Activated T-helper 17 cell treated with anti-CD3 and anti-CD28 coated beads, Interleukin-2, amount 50 U/mL, for 72 hours (primary cell): ENCODE data around the gene ATP2A2. TPM values are rescaled to one million over a fixed set of nuclear protein-coding genes. Genes with fewer than 3 reads are reported as not detected.
"Not testable (repeated sequence)": the region's sequence is repeated elsewhere in the genome, so short reads cannot be mapped to it uniquely, and the experiment has no call there.

Source experiments
- ATAC-seq: fragments of 150-1000 bp; cut with Tn5 transposase; replicated peaks from 2 replicates; pipeline ENCODE4 v1.10.0; 2021; ENCODE audit warnings: mild to moderate bottlenecking, moderate library complexity
- H3K27ac Mint-ChIP-seq: one replicate; pipeline ENCODE4 v1.8.0; 2022; ENCODE audit warnings: mixed read lengths
- H3K27me3 Mint-ChIP-seq: one replicate; pipeline ENCODE4 v1.8.0; 2022; ENCODE audit warnings: mixed read lengths
- H3K36me3 Mint-ChIP-seq: one replicate; pipeline ENCODE4 v1.8.0; 2022; ENCODE audit warnings: low read depth, mild to moderate bottlenecking, mixed read lengths
- H3K4me1 Mint-ChIP-seq: one replicate; pipeline ENCODE4 v1.8.0; 2022; ENCODE audit warnings: mixed read lengths
- H3K4me3 Mint-ChIP-seq: one replicate; pipeline ENCODE4 v1.8.0; 2022; ENCODE audit warnings: mild to moderate bottlenecking, mixed read lengths
- H3K9me3 Mint-ChIP-seq: one replicate; pipeline ENCODE4 v1.8.0; 2022; ENCODE audit warnings: mixed read lengths
- total RNA-seq, 2 donors: library from RNA; stranded (reverse); gene quantifications; one replicate each; pipeline ENCODE4 v1.2.3, GENCODE V29; 2022

Gene ATP2A2
- total RNA-seq, 2 donors from 2014 or later = 135 to 261 TPM

GRCh38 chr12:110337912-110338710 is 57.1 kb downstream of the ATP2A2 start:
- H3K27ac Mint-ChIP-seq = peak overlapping the region; percentile 11
- H3K36me3 Mint-ChIP-seq = peaks cover 100% of the 10 kb centered on the region
- ATAC-seq = no peak
- H3K27me3 Mint-ChIP-seq = no peaks in the 10 kb centered on the region
- H3K9me3 Mint-ChIP-seq = no peaks in the 10 kb centered on the region
- H3K4me1 Mint-ChIP-seq = no peaks in the 10 kb centered on the region
- H3K4me3 Mint-ChIP-seq = no peak overlapping the region

GRCh38 chr12:110338754-110339153 is 57.7 kb downstream of the ATP2A2 start:
- Mint-ChIP-seq H3K27me3 (no peaks in the 10 kb centered on the region), H3K4me3 (no peak overlapping the region), H3K9me3 (no peaks in the 10 kb centered on the region), H3K4me1 (no peaks in the 10 kb centered on the region), H3K36me3 (peaks cover 100% of the 10 kb centered on the region), H3K27ac (peak overlapping the region; percentile 1)
- no peak for ATAC-seq

- H3K4me3 Mint-ChIP-seq = no peak overlapping the region
- no peaks in the 10 kb centered on the region for H3K9me3 Mint-ChIP-seq
- no peaks in the 10 kb centered on the region for H3K27me3 Mint-ChIP-seq
- H3K36me3 Mint-ChIP-seq = peaks cover 100% of the 10 kb centered on the region
- no peaks in the 10 kb centered on the region for H3K4me1 Mint-ChIP-seq
- no peak for ATAC-seq
- peak overlapping the region; percentile 1 for H3K27ac Mint-ChIP-seq
Measured at GRCh38 chr12:110339184-110339952, 58.3 kb downstream of the ATP2A2 start.

GRCh38 chr12:110340261-110340660 is 59.2 kb downstream of the ATP2A2 start:
- H3K9me3 Mint-ChIP-seq, H3K4me3 Mint-ChIP-seq, H3K27me3 Mint-ChIP-seq, H3K27ac Mint-ChIP-seq, H3K4me1 Mint-ChIP-seq, ATAC-seq: not testable (repeated sequence)
- H3K36me3 Mint-ChIP-seq = peaks cover 100% of the 10 kb centered on the region

DNA sequence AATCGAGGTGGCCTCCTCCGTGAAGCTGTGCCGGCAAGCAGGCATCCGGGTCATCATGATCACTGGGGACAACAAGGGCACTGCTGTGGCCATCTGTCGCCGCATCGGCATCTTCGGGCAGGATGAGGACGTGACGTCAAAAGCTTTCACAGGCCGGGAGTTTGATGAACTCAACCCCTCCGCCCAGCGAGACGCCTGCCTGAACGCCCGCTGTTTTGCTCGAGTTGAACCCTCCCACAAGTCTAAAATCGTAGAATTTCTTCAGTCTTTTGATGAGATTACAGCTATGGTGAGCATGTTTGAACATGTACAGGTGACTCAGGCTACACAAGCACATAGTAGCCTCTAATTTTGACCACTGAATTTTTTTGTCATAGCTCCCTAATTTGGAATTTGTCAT is 59.7 kb downstream of the ATP2A2 start:
- no peaks in the 10 kb centered on the region for H3K4me1 Mint-ChIP-seq
- H3K4me3 Mint-ChIP-seq = no peak overlapping the region
- H3K36me3 Mint-ChIP-seq = peaks cover 100% of the 10 kb centered on the region
- no peak for ATAC-seq
- H3K27me3 Mint-ChIP-seq = no peaks in the 10 kb centered on the region
- H3K9me3 Mint-ChIP-seq = no peaks in the 10 kb centered on the region
- peak overlapping the region; percentile 36 for H3K27ac Mint-ChIP-seq

GRCh38 chr12:110342157-110342556 is 61.1 kb downstream of the ATP2A2 start:
- Mint-ChIP-seq H3K4me1 (peaks cover 1% of the 10 kb centered on the region), H3K36me3 (peaks cover 100% of the 10 kb centered on the region)

DNA sequence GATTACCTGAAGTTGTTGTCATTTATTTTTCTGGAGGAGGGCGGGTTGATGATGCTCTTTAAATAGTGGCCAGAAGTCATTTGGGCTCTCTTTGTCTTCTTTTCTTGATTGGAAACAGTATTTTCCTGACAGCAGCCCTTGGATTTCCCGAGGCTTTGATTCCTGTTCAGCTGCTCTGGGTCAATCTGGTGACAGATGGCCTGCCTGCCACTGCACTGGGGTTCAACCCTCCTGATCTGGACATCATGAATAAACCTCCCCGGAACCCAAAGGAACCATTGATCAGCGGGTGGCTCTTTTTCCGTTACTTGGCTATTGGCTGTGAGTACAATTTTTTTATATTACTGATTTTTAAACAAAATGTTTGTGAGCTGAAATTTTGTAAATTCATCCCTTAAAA is 62.1 kb downstream of the ATP2A2 start:
- Mint-ChIP-seq H3K27me3 (no peaks in the 10 kb centered on the region), H3K36me3 (peaks cover 100% of the 10 kb centered on the region), H3K4me1 (peaks cover 4% of the 10 kb centered on the region), H3K27ac (no peak overlapping the region), H3K4me3 (no peak overlapping the region), H3K9me3 (no peaks in the 10 kb centered on the region)
- ATAC-seq = no peak

More at GRCh38 chr12:110342157-110342556, 61.1 kb downstream of the ATP2A2 start:
- Mint-ChIP-seq H3K4me3 (no peak overlapping the region), H3K27ac (no peak overlapping the region), H3K27me3 (no peaks in the 10 kb centered on the region), H3K9me3 (no peaks in the 10 kb centered on the region)
- ATAC-seq = no peak

DNA sequence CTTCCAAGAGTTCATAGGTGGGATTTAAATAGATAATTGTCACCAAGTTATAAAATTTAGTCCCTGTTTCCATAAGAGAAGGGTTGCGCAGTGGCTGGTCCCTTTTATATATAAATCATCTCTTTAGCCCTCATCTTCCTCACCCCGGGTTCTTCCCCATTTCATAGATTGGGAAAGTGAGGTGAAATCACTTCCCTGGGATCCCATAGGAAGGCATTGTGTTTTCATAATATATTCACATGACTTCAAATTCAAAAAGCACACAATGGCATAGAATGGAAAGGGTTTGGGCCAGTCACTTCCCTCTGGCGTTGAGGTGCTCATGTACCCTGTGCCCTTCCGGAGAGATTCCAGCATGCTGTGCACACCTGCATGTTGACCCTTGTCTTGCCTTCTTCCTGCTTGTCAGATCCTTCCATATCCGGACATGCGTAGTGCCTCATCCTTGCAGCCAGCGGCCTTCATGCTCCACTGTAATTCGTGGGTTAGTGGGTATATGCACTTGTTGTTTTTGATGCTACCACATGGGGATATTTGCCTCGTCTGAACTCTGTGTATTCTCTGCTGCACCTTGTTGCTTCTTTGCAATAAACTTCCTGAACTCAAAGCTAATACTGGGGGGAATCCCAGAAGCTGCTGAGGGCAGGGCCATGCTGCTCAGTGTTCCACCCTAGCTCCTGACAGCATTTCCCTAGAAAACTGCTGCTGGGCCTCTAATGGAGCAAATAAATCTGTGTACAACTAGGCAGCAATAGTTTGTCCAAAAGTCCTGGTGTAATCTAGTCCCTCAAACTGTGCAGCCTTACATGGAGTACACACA is 62.9 kb downstream of the ATP2A2 start:
- Mint-ChIP-seq H3K27ac (no peak overlapping the region), H3K9me3 (no peaks in the 10 kb centered on the region), H3K36me3 (peaks cover 97% of the 10 kb centered on the region)

GRCh38 chr12:110344657-110345056 is 63.6 kb downstream of the ATP2A2 start:
- H3K27me3 Mint-ChIP-seq = no peaks in the 10 kb centered on the region
- no peak for ATAC-seq
- no peaks in the 10 kb centered on the region for H3K9me3 Mint-ChIP-seq
- no peak overlapping the region for H3K27ac Mint-ChIP-seq
- no peak overlapping the region for H3K4me3 Mint-ChIP-seq
- peaks cover 9% of the 10 kb centered on the region for H3K4me1 Mint-ChIP-seq
- H3K36me3 Mint-ChIP-seq = peaks cover 95% of the 10 kb centered on the region

More for the DNA sequence above, 62.9 kb downstream of the ATP2A2 start:
- no peak overlapping the region for H3K4me3 Mint-ChIP-seq
- no peaks in the 10 kb centered on the region for H3K27me3 Mint-ChIP-seq
- peaks cover 4% of the 10 kb centered on the region for H3K4me1 Mint-ChIP-seq
- ATAC-seq = no peak

DNA sequence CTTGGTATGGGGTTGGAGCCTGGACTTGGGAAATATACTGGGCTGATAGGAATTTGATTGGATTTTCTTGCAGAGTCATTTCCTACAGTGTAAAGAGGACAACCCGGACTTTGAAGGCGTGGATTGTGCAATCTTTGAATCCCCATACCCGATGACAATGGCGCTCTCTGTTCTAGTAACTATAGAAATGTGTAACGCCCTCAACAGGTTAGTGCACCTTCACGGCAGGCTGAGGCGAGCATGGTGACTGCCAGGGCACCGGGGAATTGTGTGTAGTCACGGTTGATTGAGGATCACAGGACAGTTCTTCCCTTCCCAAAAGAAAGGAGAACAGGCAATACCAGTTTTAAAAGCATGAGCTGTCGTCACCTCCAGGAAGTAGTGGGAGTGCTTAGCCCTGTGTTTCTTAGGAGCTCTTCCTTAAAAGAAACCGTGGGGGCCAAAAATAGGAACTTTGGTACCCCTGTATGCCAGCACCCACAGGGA is 64.2 kb downstream of the ATP2A2 start:
- Mint-ChIP-seq H3K4me3 (no peak overlapping the region), H3K9me3 (no peaks in the 10 kb centered on the region), H3K27me3 (no peaks in the 10 kb centered on the region), H3K36me3 (peaks cover 94% of the 10 kb centered on the region), H3K4me1 (peaks cover 15% of the 10 kb centered on the region), H3K27ac (no peak overlapping the region)
- no peak for ATAC-seq

DNA sequence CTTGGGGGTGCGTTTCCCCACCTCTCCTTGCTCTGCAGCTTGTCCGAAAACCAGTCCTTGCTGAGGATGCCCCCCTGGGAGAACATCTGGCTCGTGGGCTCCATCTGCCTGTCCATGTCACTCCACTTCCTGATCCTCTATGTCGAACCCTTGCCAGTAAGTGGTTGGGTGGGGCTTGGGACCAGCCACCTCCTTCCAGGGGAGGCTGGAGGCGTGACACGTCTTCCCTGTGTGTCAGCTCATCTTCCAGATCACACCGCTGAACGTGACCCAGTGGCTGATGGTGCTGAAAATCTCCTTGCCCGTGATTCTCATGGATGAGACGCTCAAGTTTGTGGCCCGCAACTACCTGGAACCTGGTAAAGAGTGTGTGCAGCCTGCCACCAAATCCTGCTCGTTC is 64.9 kb downstream of the ATP2A2 start:
- Mint-ChIP-seq H3K27me3 (no peaks in the 10 kb centered on the region), H3K9me3 (no peaks in the 10 kb centered on the region), H3K4me3 (no peak overlapping the region), H3K27ac (peak overlapping the region; percentile 25), H3K36me3 (peaks cover 90% of the 10 kb centered on the region), H3K4me1 (peaks cover 15% of the 10 kb centered on the region)
- ATAC-seq = no peak

DNA sequence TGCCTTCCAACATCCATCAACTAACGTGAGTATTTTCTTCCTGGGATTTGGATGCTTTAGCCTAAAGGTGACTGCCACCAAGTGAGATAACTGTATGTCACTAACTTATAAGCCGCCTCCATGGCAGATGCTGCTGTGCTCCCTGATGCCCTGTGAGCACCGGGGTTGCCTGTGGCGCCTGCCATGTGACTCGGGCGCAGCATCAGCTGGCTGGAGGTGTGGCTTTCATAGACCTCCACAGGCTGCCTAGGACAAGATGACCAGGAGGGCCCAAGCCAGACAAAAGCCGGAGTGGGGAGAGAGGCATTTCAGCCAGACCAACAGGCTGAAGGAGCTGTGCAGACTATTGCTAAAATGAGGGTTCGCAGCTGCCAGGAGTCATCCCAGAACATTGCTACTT is 66.7 kb downstream of the ATP2A2 start:
- ATAC-seq = no peak
- Mint-ChIP-seq H3K4me3 (no peak overlapping the region), H3K9me3 (no peaks in the 10 kb centered on the region), H3K27me3 (no peaks in the 10 kb centered on the region), H3K4me1 (peaks cover 15% of the 10 kb centered on the region), H3K36me3 (peaks cover 74% of the 10 kb centered on the region), H3K27ac (no peak overlapping the region)

- H3K36me3 Mint-ChIP-seq = peaks cover 66% of the 10 kb centered on the region
Measured at GRCh38 chr12:110348431-110349059, 67.5 kb downstream of the ATP2A2 start.

GRCh38 chr12:110349096-110349495 is 68.0 kb downstream of the ATP2A2 start:
- peaks cover 18% of the 10 kb centered on the region for H3K4me1 Mint-ChIP-seq
- H3K4me3 Mint-ChIP-seq = peak overlapping the region; percentile 16
- H3K27ac Mint-ChIP-seq = peak overlapping the region; percentile 39
- peaks cover 60% of the 10 kb centered on the region for H3K36me3 Mint-ChIP-seq
- no peak for ATAC-seq
- H3K27me3 Mint-ChIP-seq = no peaks in the 10 kb centered on the region
- H3K9me3 Mint-ChIP-seq = no peaks in the 10 kb centered on the region

More at GRCh38 chr12:110348431-110349059, 67.5 kb downstream of the ATP2A2 start:
- peaks cover 15% of the 10 kb centered on the region for H3K4me1 Mint-ChIP-seq
- peak overlapping the region; percentile 48 for H3K27ac Mint-ChIP-seq
- no peak overlapping the region for H3K4me3 Mint-ChIP-seq
- no peaks in the 10 kb centered on the region for H3K9me3 Mint-ChIP-seq
- no peak for ATAC-seq
- no peaks in the 10 kb centered on the region for H3K27me3 Mint-ChIP-seq
